Brain microvascular endothelial cell (primary cell): ENCODE data around the gene INO80.

Experiments used
- DNase-seq: peaks from one replicate; pipeline ENCODE4 v3.0.0-alpha.2; 2020
- H3K27ac ChIP-seq: fragments of 250-450 bp; sonication (Bioruptor Pico); 2 replicates; pipeline ENCODE4 v1.5.1; 2020; ENCODE audit warnings: mild to moderate bottlenecking, moderate library complexity
- H3K27me3 ChIP-seq: fragments of 250-450 bp; sonication (Bioruptor Pico); replicated peaks from 2 replicates; pipeline ENCODE4 v1.5.1; 2020; ENCODE audit warnings: mild to moderate bottlenecking
- H3K36me3 ChIP-seq: fragments of 250-450 bp; sonication (Bioruptor Pico); replicated peaks from 2 replicates; pipeline ENCODE4 v1.5.1; 2020; ENCODE audit warnings: mild to moderate bottlenecking
- H3K4me3 ChIP-seq: 2 replicates; pipeline ENCODE4 v1.5.1; 2011; ENCODE audit warnings: low read depth, mild to moderate bottlenecking, control low read depth, low read length, moderate library complexity
- in situ Hi-C: cut with HindIII; loops from 2 replicates; pipeline ENCODE4 v1.10.0; 2017; ENCODE audit warnings: low sequenced_read_pairs, low pct_ligation_motif_present
- TF ChIP-seq, protein P1 (sequence below): IDR thresholded peaks from 2 replicates; pipeline ENCODE4 v1.5.1; 2011; ENCODE audit warnings: low read depth, mild to moderate bottlenecking, moderate library complexity, low read length, control low read depth, inconsistent platforms; ENCODE audit errors: missing control alignments

The INO80 gene

DNA sequence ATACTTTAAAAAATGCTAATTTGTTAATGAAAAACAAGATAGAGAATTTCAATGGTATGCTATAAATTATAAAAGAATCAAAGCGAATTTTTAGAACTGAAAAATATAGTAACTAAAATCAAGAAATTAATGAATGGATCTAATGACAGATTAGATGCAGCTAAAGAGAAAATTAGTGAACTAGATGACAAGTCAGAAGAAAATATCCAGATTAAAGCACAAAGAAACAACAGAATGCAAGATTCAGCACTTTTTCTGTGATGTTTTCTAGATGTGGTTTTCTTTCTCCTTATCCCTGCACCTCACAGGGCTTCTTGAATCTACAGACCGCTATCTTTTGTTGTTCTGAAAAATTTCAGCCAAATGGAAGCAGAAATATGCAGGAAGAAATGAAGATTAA is 54.4 kb downstream of the INO80 start:
- no peaks in the 10 kb centered on the region for H3K27me3 ChIP-seq
- in situ Hi-C loops, result no loop called here
- H3K4me3 ChIP-seq, result no peak overlapping the region
- no peak overlapping the region for H3K27ac ChIP-seq
- TF ChIP-seq, protein P1, sequence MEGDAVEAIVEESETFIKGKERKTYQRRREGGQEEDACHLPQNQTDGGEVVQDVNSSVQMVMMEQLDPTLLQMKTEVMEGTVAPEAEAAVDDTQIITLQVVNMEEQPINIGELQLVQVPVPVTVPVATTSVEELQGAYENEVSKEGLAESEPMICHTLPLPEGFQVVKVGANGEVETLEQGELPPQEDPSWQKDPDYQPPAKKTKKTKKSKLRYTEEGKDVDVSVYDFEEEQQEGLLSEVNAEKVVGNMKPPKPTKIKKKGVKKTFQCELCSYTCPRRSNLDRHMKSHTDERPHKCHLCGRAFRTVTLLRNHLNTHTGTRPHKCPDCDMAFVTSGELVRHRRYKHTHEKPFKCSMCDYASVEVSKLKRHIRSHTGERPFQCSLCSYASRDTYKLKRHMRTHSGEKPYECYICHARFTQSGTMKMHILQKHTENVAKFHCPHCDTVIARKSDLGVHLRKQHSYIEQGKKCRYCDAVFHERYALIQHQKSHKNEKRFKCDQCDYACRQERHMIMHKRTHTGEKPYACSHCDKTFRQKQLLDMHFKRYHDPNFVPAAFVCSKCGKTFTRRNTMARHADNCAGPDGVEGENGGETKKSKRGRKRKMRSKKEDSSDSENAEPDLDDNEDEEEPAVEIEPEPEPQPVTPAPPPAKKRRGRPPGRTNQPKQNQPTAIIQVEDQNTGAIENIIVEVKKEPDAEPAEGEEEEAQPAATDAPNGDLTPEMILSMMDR, result no peak
- no peak for DNase-seq
- peaks cover 32% of the 10 kb centered on the region for H3K36me3 ChIP-seq

DNA sequence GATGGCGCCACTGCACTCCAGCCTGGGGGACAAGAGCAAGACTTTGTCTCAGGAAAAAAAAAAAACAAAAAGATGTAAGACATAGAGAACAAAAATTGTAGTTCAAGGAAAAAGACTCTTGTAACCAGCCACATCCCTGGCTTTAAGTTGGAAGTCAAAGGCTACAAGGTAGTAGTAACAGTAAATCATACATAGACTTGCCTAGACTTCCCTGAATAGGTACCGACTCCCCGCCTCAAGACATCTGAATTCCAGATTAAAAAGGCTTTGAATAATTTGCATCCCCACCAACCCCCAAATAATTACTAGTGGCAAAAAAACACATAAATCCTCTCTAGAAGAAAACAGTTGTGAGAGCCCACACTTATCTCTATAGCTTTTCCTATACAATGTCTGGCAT is 55.6 kb downstream of the INO80 start:
- no peaks in the 10 kb centered on the region for H3K27me3 ChIP-seq
- H3K4me3 ChIP-seq, result no peak overlapping the region
- TF ChIP-seq, protein P1, result no peak
- peaks cover 41% of the 10 kb centered on the region for H3K36me3 ChIP-seq
- no peak for DNase-seq
- no peak overlapping the region for H3K27ac ChIP-seq
- in situ Hi-C loops, result no loop called here

GRCh38 chr15:41056810-41057209 is 59.3 kb downstream of the INO80 start:
- H3K27me3 ChIP-seq, result no peaks in the 10 kb centered on the region
- in situ Hi-C loops, result no loop called here
- DNase-seq, result no peak
- TF ChIP-seq, protein P1, result no peak
- H3K27ac ChIP-seq, result no peak overlapping the region
- peaks cover 53% of the 10 kb centered on the region for H3K36me3 ChIP-seq
- H3K4me3 ChIP-seq, result no peak overlapping the region

DNA sequence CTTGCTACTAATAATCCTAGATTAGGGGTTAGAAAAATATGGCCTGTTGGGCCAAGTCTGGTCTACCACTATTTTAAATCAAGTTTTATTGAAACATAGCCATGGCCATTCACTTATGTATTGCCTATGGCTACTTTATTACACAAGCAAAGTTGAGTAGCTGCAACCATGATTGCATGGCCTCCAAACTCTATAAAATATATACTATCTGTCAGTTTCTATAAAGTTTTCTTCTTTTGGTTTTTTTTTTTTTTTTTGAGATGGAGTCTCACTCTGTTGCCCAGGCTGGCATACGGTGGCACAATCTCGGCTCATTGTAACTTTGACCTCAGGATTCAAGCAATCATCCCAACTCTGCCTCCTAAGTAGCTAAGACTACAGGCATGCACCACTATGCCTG is 60.4 kb downstream of the INO80 start:
- H3K36me3 ChIP-seq, result peaks cover 55% of the 10 kb centered on the region
- in situ Hi-C loops, result no loop called here
- DNase-seq, result no peak
- H3K27me3 ChIP-seq, result no peaks in the 10 kb centered on the region
- no peak overlapping the region for H3K4me3 ChIP-seq
- TF ChIP-seq, protein P1, result no peak
- no peak overlapping the region for H3K27ac ChIP-seq

GRCh38 chr15:41051139-41051538 is 64.9 kb downstream of the INO80 start:
- no peak for DNase-seq
- in situ Hi-C loops, result no loop called here
- TF ChIP-seq, protein P1, result no peak
- Histone ChIP-seq H3K27me3 (no peaks in the 10 kb centered on the region), H3K4me3 (no peak overlapping the region), H3K36me3 (peaks cover 70% of the 10 kb centered on the region), H3K27ac (no peak overlapping the region)

DNA sequence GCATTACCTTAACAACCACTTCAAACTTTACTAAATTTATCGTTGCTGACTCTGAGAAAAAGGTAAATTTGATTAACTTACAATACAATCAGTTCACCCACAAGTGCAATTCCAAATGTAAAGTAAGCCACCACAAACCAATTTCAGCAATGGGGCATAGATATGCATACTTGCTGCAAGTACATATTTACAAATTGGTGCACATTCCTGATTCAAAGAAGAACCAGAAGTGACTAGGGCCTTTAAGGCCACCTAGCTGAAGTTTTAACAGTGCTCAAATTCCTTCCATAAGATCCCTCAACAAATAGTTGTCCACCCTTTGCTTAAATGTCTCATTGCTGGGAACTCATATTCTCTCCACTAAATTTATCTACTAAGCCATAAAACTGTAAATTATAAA is 67.2 kb downstream of the INO80 start:
- no peaks in the 10 kb centered on the region for H3K27me3 ChIP-seq
- no peak overlapping the region for H3K27ac ChIP-seq
- TF ChIP-seq, protein P1, result no peak
- no peak overlapping the region for H3K4me3 ChIP-seq
- in situ Hi-C loops, result no loop called here
- DNase-seq, result no peak
- H3K36me3 ChIP-seq, result peaks cover 67% of the 10 kb centered on the region
